ENCODE data around the gene GNAI1.

Gene GNAI1

DNA sequence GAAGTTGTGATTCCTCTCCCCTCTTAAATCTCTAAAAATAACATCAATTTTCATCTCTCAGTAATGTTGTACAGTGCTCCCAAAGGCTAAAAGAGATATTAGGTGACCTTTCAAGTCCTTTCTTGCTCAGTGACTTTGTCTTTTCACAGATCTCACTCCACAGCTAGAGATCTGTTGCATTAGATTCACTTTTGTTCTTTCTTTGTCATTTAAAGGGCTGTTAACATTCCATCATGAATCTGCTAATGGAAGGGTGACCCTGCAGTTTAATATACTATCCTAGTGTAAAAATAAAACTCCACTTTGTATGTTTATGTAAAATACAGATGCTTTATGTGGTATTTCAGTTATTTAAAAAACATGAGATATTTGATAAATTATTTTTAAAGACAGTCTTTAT is 30.5 kb downstream of the GNAI1 start:
- H3K4me3 ChIP-seq (IDR thresholded peaks at IDR 0.05; ENCODE audit: insufficient read depth, low read depth, low read length): no peak overlapping the region
- H2AFZ ChIP-seq (ENCODE audit: low read depth): no peak overlapping the region
- no peak overlapping the region for H3K27ac ChIP-seq
- TF ChIP-seq, protein P1, sequence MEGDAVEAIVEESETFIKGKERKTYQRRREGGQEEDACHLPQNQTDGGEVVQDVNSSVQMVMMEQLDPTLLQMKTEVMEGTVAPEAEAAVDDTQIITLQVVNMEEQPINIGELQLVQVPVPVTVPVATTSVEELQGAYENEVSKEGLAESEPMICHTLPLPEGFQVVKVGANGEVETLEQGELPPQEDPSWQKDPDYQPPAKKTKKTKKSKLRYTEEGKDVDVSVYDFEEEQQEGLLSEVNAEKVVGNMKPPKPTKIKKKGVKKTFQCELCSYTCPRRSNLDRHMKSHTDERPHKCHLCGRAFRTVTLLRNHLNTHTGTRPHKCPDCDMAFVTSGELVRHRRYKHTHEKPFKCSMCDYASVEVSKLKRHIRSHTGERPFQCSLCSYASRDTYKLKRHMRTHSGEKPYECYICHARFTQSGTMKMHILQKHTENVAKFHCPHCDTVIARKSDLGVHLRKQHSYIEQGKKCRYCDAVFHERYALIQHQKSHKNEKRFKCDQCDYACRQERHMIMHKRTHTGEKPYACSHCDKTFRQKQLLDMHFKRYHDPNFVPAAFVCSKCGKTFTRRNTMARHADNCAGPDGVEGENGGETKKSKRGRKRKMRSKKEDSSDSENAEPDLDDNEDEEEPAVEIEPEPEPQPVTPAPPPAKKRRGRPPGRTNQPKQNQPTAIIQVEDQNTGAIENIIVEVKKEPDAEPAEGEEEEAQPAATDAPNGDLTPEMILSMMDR (conservative IDR thresholded peaks at IDR 0.05; ENCODE audit: low read depth, low read length): no peak
- no peaks in the 10 kb centered on the region for H3K36me3 ChIP-seq (ENCODE audit: insufficient read depth)
- H3K79me2 ChIP-seq (ENCODE audit: insufficient read depth, low read depth): 0 out of 2 replicates have a peak, but pooled peaks cover 4% of the 10 kb centered on the region
- no peak overlapping the region for H3K9ac ChIP-seq
- no peaks in the 10 kb centered on the region for H3K27me3 ChIP-seq (ENCODE audit: insufficient read depth, low read depth)
- no peak overlapping the region for H3K4me2 ChIP-seq
- H3K4me1 ChIP-seq (ENCODE audit: low read depth, poor library complexity, severe bottlenecking): no peaks in the 10 kb centered on the region
- no peaks in the 10 kb centered on the region for H4K20me1 ChIP-seq (ENCODE audit: insufficient read depth)

DNA sequence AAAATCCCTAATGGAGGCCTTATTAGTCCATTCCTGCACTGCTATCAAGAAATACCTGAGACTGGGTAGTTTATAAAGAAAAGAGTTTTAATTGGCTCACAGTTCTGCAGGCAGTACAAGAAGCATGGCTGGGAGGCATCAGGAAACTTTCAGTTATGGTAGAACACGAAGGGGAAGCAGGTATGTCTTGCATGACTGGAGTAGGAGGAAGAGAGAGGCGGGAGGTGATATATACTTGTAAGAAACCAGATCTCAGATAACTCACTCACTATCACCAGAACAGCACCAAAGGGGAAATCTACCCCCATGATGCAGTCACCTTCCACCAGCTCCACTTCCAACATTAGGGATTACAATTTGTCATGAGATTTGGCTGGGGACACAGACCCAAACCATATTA is 35.8 kb downstream of the GNAI1 start:
- Histone ChIP-seq H4K20me1 (ENCODE audit: insufficient read depth) (no peaks in the 10 kb centered on the region), H3K9ac (no peak overlapping the region), H2AFZ (ENCODE audit: low read depth) (no peak overlapping the region), H3K36me3 (ENCODE audit: insufficient read depth) (peaks cover 6% of the 10 kb centered on the region; the same call in 1 of the 2 replicates), H3K79me2 (ENCODE audit: insufficient read depth, low read depth) (0 out of 2 replicates have a peak, but pooled peaks cover 4% of the 10 kb centered on the region), H3K4me2 (no peak overlapping the region), H3K4me1 (ENCODE audit: low read depth, poor library complexity, severe bottlenecking) (no peaks in the 10 kb centered on the region), H3K4me3 (IDR thresholded peaks at IDR 0.05; ENCODE audit: insufficient read depth, low read depth, low read length) (no peak overlapping the region), H3K27ac (no peak overlapping the region), H3K27me3 (ENCODE audit: insufficient read depth, low read depth) (no peaks in the 10 kb centered on the region)
- TF ChIP-seq, protein P1 (conservative IDR thresholded peaks at IDR 0.05; ENCODE audit: low read depth, low read length): no peak

DNA sequence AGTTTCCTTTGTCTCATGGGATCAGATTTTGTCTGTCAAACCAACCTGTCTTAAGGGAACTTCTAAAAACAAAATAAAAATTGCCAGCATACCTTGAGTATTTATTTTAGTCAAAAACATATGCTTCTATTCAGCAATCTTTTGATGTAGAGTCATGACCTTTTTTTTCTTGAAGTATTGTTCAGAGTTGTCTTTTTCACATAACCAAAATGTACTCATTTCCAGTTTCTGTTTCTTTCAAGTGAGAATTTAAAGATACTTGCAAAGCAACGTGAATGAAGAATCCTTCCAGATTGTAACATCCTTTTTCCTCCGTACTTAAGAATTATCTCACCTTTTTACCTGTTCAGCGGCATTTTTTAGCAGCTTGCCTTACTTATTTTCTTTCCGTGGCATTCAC is 37.8 kb downstream of the GNAI1 start:
- H3K4me2 ChIP-seq: no peak overlapping the region
- H3K27ac ChIP-seq: no peak overlapping the region
- no peaks in the 10 kb centered on the region for H3K27me3 ChIP-seq (ENCODE audit: insufficient read depth, low read depth)
- peaks cover 6% of the 10 kb centered on the region; the same call in 1 of the 2 replicates for H3K36me3 ChIP-seq (ENCODE audit: insufficient read depth)
- H4K20me1 ChIP-seq (ENCODE audit: insufficient read depth): no peaks in the 10 kb centered on the region
- H3K4me3 ChIP-seq (IDR thresholded peaks at IDR 0.05; ENCODE audit: insufficient read depth, low read depth, low read length): no peak overlapping the region
- no peak overlapping the region for H2AFZ ChIP-seq (ENCODE audit: low read depth)
- H3K9ac ChIP-seq: no peak overlapping the region
- no peaks in the 10 kb centered on the region for H3K4me1 ChIP-seq (ENCODE audit: low read depth, poor library complexity, severe bottlenecking)
- H3K79me2 ChIP-seq (ENCODE audit: insufficient read depth, low read depth): no peaks in the 10 kb centered on the region
- TF ChIP-seq, protein P1 (conservative IDR thresholded peaks at IDR 0.05; ENCODE audit: low read depth, low read length): no peak

DNA sequence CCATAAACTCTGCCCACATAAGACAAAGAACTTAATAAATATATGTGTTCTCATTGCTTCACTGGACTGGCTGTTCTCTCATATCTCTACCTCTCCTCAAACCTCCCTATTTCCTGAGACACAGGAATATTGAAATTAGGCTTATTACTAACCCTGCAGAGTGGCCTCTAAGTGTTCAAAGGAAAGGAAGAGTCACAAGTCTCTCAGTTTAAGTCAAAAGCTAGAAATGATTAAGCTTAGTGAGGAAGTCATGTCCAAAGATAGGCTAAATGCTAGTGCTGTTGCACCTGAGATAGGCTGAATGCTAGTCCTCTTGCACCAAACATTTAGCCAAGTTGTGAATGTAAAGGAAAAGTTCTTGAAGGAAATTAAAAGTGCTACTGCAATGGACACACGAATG is 41.1 kb downstream of the GNAI1 start:
- Histone ChIP-seq H3K4me3 (IDR thresholded peaks at IDR 0.05; ENCODE audit: insufficient read depth, low read depth, low read length) (no peak overlapping the region), H3K27ac (no peak overlapping the region), H4K20me1 (ENCODE audit: insufficient read depth) (no peaks in the 10 kb centered on the region), H3K4me1 (ENCODE audit: low read depth, poor library complexity, severe bottlenecking) (no peaks in the 10 kb centered on the region), H3K27me3 (ENCODE audit: insufficient read depth, low read depth) (no peaks in the 10 kb centered on the region), H3K4me2 (no peak overlapping the region), H3K36me3 (ENCODE audit: insufficient read depth) (peaks cover 6% of the 10 kb centered on the region; the same call in 1 of the 2 replicates), H2AFZ (ENCODE audit: low read depth) (no peak overlapping the region), H3K9ac (no peak overlapping the region), H3K79me2 (ENCODE audit: insufficient read depth, low read depth) (no peaks in the 10 kb centered on the region)
- TF ChIP-seq, protein P1 (conservative IDR thresholded peaks at IDR 0.05; ENCODE audit: low read depth, low read length): no peak
